WTC11 (cell line): ENCODE data around the gene KCNJ11. TPM values are rescaled to one million over a fixed set of nuclear protein-coding genes. Genes with fewer than 3 reads are reported as not detected.

Experiments used
- ATAC-seq: fragments of 200-7000 bp; cut with Tn5 transposase; 2 replicates; pipeline ENCODE4 v1.10.0; 2021; ENCODE audit warnings: mild to moderate bottlenecking, moderate library complexity
- CTCF ChIA-PET: fragments of 300-600 bp; sonication (Branson Sonifier 250); formaldehyde crosslinking; loops from one replicate; lab custom pipeline; 2021; ENCODE audit warnings: antibody characterized with exemption; lab: Charles Lee
- POLR2A ChIA-PET: fragments of 350-600 bp; sonication (Branson Sonifier 250); formaldehyde crosslinking; loops from one replicate; lab custom pipeline; 2021; ENCODE audit warnings: antibody characterized with exemption; lab: Charles Lee
- DNase-seq: peaks from one replicate; pipeline ENCODE4 v3.0.0; 2021; ENCODE audit warnings: low spot score
- H3K27ac Mint-ChIP-seq: 2 replicates; pipeline ENCODE4 v1.8.0; 2021; ENCODE audit warnings: mixed read lengths
- H3K27me3 Mint-ChIP-seq: 2 replicates; pipeline ENCODE4 v1.8.0; 2021; ENCODE audit warnings: low read depth, mild to moderate bottlenecking, moderate library complexity, mixed read lengths
- H3K36me3 Mint-ChIP-seq: 2 replicates; pipeline ENCODE4 v1.8.0; 2021; ENCODE audit warnings: mixed read lengths
- H3K4me1 Mint-ChIP-seq: 2 replicates; pipeline ENCODE4 v1.8.0; 2022; ENCODE audit warnings: mixed read lengths
- H3K4me3 Mint-ChIP-seq: 2 replicates; pipeline ENCODE4 v1.8.0; 2021; ENCODE audit warnings: mild to moderate bottlenecking, moderate library complexity, mixed read lengths
- H3K9me3 Mint-ChIP-seq: 2 replicates; pipeline ENCODE4 v1.8.0; 2021; ENCODE audit warnings: mixed read lengths
- E2F1 ChIP-seq: sonication (generic); formaldehyde crosslinking; IDR thresholded peaks from 2 replicates; pipeline ENCODE4 v1.8.0; 2022; ENCODE audit warnings: mild to moderate bottlenecking, missing genetic modification reagents
- ELF4 ChIP-seq: sonication (generic); formaldehyde crosslinking; IDR thresholded peaks from 2 replicates; pipeline ENCODE4 v1.8.1; 2022; ENCODE audit warnings: low read depth, mild to moderate bottlenecking, moderate library complexity, missing genetic modification reagents
- FOXK1 ChIP-seq: sonication (generic); formaldehyde crosslinking; IDR thresholded peaks from 2 replicates; pipeline ENCODE4 v1.8.0; 2022; ENCODE audit warnings: mild to moderate bottlenecking, moderate library complexity, missing genetic modification reagents
- JAZF1 ChIP-seq: fragments of 250-450 bp; sonication (Bioruptor Pico); IDR thresholded peaks from 2 replicates; pipeline ENCODE4 v1.9.0; 2021; ENCODE audit warnings: moderate library complexity, mild to moderate bottlenecking, inconsistent platforms
- KAT7 ChIP-seq: sonication (generic); formaldehyde crosslinking; IDR thresholded peaks from 2 replicates; pipeline ENCODE4 v1.8.1; 2023; ENCODE audit warnings: missing genetic modification reagents, mild to moderate bottlenecking, borderline replicate concordance
- NR1H2 ChIP-seq: sonication (generic); formaldehyde crosslinking; IDR thresholded peaks from 2 replicates; pipeline ENCODE4 v1.9.0; 2021; ENCODE audit warnings: mild to moderate bottlenecking, moderate library complexity, missing genetic modification reagents
- NR3C1 ChIP-seq: sonication (generic); formaldehyde crosslinking; conservative IDR thresholded peaks from 2 replicates; pipeline ENCODE4 v1.8.1; 2023; ENCODE audit warnings: low read depth, mild to moderate bottlenecking, missing genetic modification reagents
- USF1 ChIP-seq: sonication (generic); formaldehyde crosslinking; IDR thresholded peaks from 2 replicates; pipeline ENCODE4 v1.8.0; 2022; ENCODE audit warnings: mild to moderate bottlenecking, missing genetic modification reagents
- ZNF138 ChIP-seq: sonication (generic); formaldehyde crosslinking; conservative IDR thresholded peaks from 2 replicates; pipeline ENCODE4 v1.8.1; 2022; ENCODE audit warnings: mild to moderate bottlenecking, moderate library complexity, missing genetic modification reagents
- ZNF232 ChIP-seq: sonication (generic); formaldehyde crosslinking; IDR thresholded peaks from 2 replicates; pipeline ENCODE4 v1.8.0; 2022; ENCODE audit warnings: mild to moderate bottlenecking, missing genetic modification reagents
- ZNF263 ChIP-seq: sonication (generic); formaldehyde crosslinking; IDR thresholded peaks from 2 replicates; pipeline ENCODE4 v1.8.1; 2022; ENCODE audit warnings: low read depth, mild to moderate bottlenecking, moderate library complexity, missing genetic modification reagents
- total RNA-seq: library from RNA; stranded (reverse); gene quantifications from 3 replicates; pipeline ENCODE4 v1.2.3, GENCODE V29; 2021
- TF ChIP-seq, protein P1 (sequence below): sonication (generic); formaldehyde crosslinking; IDR thresholded peaks from 2 replicates; pipeline ENCODE4 v1.8.0; 2022; ENCODE audit warnings: mild to moderate bottlenecking, missing genetic modification reagents
- TF ChIP-seq, protein P2 (sequence below): sonication (generic); formaldehyde crosslinking; IDR thresholded peaks from 2 replicates; pipeline ENCODE4 v1.8.1; 2022; ENCODE audit warnings: low read depth, missing genetic modification reagents, borderline replicate concordance

The KCNJ11 gene
- total RNA-seq, 1 experiment from 2014 or later: 8.2 TPM

DNA sequence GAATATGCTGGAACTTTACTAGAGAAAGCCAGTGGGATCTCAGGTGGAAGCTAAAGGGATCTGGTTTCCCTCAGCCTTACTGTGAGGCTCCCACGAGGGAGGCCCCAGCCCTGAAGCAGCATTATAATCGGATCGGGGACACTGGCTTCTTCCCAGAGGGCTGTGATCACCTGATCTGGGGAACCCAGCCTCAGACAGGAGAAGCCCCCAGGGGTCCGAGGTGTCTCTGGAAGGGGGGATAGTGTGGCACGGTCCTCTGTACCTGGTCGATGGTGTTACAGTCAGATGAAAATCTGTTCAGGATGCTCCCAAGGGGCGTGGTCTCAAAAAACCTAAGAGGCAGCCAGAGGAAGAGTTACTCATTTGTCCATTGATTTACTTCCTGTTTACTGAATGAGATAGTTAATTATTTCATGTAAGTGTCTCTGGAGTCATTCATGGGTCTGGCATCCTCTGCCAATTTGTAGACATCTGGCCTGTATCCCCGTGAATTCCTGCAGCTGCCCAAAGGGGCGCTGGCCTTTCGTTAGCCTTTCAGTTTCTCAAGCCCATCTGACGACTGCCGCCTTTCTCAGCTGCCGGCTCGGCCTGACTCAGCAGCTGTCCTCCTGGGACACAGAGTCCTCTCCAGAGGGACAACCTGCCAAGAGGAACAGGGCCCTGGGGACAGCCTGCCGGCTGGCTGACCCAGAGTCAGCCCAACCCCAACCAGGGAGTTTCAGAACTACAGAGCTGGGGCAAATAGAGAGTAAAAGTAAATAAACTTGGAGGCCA lies 17.0 kb upstream of the KCNJ11 start:
- no peaks in the 10 kb centered on the region for H3K9me3 Mint-ChIP-seq
- POLR2A ChIA-PET: no interaction called here
- TF ChIP-seq JAZF1 (CRISPR knock-in tag) (no peak), NR1H2 (CRISPR knock-in tag) (no peak), KAT7 (CRISPR knock-in tag) (no peak), ELF4 (CRISPR knock-in tag) (no peak)
- TF ChIP-seq, protein P1, sequence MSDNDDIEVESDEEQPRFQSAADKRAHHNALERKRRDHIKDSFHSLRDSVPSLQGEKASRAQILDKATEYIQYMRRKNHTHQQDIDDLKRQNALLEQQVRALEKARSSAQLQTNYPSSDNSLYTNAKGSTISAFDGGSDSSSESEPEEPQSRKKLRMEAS: no peak
- CTCF ChIA-PET: interaction anchor here (0.6 to 2.0 kb wide), 11 partner anchors 14 to 123 kb away, joined by 3 to 13 read pairs (median 4); partner anchors contain the start of genes ABCC8 and KCNJ11
- H3K36me3 Mint-ChIP-seq: no peaks in the 10 kb centered on the region
- no peaks in the 10 kb centered on the region; the same call in 1 of the 2 replicates for H3K27me3 Mint-ChIP-seq
- no peak overlapping the region for H3K4me3 Mint-ChIP-seq
- DNase-seq (peak; percentile 46), ATAC-seq (peak; percentile 74)
- H3K27ac Mint-ChIP-seq: no peak overlapping the region
- H3K4me1 Mint-ChIP-seq: no peaks in the 10 kb centered on the region

DNA sequence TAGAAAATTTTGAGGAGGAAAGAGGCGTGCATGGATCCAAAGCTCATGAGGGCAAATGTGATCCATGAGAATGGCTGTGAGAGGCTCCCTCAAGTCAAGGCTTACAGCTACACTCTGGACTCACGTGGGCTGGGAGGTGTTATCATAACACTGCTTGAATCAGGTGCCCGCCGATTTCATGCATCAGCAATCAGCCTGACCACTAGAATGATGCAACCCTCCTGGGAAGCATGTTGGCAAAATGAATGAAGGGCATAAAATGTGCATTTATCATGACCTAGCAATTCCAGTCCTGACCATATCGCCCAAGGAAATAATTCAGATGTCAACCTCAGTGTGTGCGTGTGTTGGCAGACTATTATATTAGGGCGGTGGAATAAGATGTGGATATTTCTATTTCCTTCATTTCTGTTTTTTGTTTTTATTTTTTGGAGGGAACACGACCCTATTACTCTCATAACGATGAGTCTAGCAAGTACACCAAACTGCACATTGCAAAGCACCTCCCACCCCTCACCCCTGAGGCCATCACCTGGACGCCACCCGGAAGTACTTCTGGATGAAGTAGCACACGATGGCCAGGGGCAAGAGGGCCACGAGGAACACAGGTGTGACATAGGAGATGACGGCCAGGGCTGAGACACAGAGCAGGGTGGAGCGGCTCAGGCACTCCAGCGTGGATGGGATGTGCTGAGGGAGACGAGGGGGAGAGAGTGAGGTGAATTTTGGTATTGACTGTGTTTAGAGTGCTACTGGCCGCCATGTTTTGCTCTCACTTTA lies 15.7 kb upstream of the KCNJ11 start:
- H3K27me3 Mint-ChIP-seq: no peaks in the 10 kb centered on the region; the same call in 1 of the 2 replicates
- TF ChIP-seq, protein P2, sequence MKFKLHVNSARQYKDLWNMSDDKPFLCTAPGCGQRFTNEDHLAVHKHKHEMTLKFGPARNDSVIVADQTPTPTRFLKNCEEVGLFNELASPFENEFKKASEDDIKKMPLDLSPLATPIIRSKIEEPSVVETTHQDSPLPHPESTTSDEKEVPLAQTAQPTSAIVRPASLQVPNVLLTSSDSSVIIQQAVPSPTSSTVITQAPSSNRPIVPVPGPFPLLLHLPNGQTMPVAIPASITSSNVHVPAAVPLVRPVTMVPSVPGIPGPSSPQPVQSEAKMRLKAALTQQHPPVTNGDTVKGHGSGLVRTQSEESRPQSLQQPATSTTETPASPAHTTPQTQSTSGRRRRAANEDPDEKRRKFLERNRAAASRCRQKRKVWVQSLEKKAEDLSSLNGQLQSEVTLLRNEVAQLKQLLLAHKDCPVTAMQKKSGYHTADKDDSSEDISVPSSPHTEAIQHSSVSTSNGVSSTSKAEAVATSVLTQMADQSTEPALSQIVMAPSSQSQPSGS (CRISPR knock-in tag): no peak
- no peak for TF ChIP-seq E2F1
- no peak for TF ChIP-seq JAZF1 (CRISPR knock-in tag)
- TF ChIP-seq ZNF138 (CRISPR knock-in tag): no peak
- TF ChIP-seq USF1 (CRISPR knock-in tag): no peak
- ChIA-PET CTCF (interaction anchor here (0.7 to 1.9 kb wide), 4 partner anchors 31 to 124 kb away, joined by 3 to 8 read pairs (median 5); no protein-coding TSS in a partner anchor), POLR2A (no interaction called here)
- no peak for DNase-seq
- ATAC-seq: no peak
- H3K4me3 Mint-ChIP-seq: no peak overlapping the region
- H3K27ac Mint-ChIP-seq: no peak overlapping the region
- no peaks in the 10 kb centered on the region for H3K9me3 Mint-ChIP-seq
- H3K4me1 Mint-ChIP-seq: no peaks in the 10 kb centered on the region
- H3K36me3 Mint-ChIP-seq: no peaks in the 10 kb centered on the region

DNA sequence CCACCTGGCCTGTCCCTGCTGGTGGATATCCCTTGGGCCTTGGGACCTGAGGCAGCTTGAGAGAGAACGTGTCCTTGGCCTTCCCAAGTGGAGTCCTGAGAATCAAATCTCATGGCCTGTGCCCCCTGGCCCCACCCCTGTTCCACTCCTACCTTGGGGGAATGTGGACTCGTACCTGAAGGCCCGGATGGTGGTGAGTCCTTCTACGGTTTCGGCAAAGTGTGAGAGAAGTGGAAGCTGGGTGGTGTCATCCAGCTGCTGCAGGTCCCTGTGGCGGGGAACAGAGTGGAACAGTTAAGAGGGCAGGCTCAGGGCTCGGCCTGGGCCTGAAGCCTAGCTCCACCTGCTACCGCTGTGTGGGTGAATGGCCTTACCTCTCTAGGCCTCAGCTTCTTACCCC lies 14.0 kb upstream of the KCNJ11 start:
- no peaks in the 10 kb centered on the region for H3K36me3 Mint-ChIP-seq
- H3K4me3 Mint-ChIP-seq: no peak overlapping the region
- ATAC-seq (no peak), DNase-seq (no peak)
- no peaks in the 10 kb centered on the region for H3K9me3 Mint-ChIP-seq
- H3K4me1 Mint-ChIP-seq: no peaks in the 10 kb centered on the region
- no peaks in the 10 kb centered on the region; the same call in 1 of the 2 replicates for H3K27me3 Mint-ChIP-seq
- no peak overlapping the region for H3K27ac Mint-ChIP-seq
- ChIA-PET CTCF (interaction anchor here (1.7 to 5.8 kb wide), 3 partner anchors 13 to 126 kb away, joined by 7 to 27 read pairs (median 8); partner anchors contain the start of gene KCNJ11), POLR2A (no interaction called here)
- TF ChIP-seq ZNF263 (CRISPR knock-in tag) (no peak), NR3C1 (no peak), FOXK1 (no peak), ZNF232 (no peak)
